Prostate gland (tissue), 2 donors: Measurements from ENCODE around the gene POLA2.

Experiments used
- CTCF ChIP-seq, 4 experiments: fragments of 200-600 bp in 2 of 4; fragments of 450-650 bp in 2 of 4; sonication (generic) in 2 of 4; IDR thresholded peaks; 1 replicate in 3 of 4; 2 replicates in 1 of 4; pipeline ENCODE4 v1.5.1; 2016 to 2019; ENCODE audit warnings: antibody characterized with exemption in 4 of 4, mild to moderate bottlenecking in 2 of 4, moderate library complexity in 2 of 4
- POLR2A ChIP-seq: fragments of 450-650 bp; IDR thresholded peaks from one replicate; pipeline ENCODE4 v1.6.1; 2016; ENCODE audit warnings: antibody characterized with exemption, mild to moderate bottlenecking
- POLR2AphosphoS5 ChIP-seq: sonication (generic); formaldehyde crosslinking; IDR thresholded peaks from one replicate; pipeline ENCODE4 v1.6.1; 2017; ENCODE audit warnings: antibody characterized with exemption

DNA sequence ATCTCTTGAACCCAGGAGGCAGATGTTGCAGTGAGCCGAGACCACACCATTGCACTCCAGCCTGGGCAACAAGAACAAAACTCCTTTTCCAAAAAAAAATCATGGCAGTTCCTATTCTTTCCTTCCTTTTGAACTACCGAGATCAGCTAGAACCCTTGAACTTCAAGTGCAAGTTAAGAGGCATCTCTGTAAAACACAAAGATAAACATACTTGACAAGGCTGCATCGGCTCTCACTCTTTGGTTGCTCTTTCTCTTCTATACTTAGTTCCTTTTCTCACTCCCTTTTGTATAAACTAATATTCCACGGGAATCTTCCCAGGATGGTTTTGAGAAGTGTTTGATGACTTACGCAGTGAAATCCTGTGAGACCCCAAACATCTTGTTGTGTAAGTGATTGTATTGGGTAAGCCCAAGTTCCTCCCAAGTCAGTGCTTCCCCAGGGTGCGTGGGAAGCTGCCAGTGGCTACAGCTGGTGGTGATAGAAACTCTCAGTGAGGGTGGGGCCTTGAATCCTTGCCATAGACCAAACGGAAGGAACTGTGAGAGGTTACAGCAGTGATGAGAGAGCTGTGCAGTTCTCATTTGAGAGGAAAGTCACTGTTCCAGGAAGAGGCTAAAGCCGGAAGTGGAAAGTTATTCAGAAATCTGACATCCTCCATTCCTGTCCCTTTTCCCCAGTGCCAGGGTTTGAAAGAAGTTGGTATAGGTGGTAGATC lies 28.8 kb downstream of the POLA2 start:
- TF ChIP-seq CTCF (IDR thresholded peaks at IDR 0.05) (no peak), POLR2A (no peak), POLR2AphosphoS5 (no peak)
